Panc1 (cell line): ENCODE results near the gene TAS2R1. TPM values are rescaled to one million over a fixed set of nuclear protein-coding genes. Genes with fewer than 3 reads are reported as not detected.

ENCODE experiments used
- ATAC-seq: fragments of 200-7000 bp; cut with Tn5 transposase; 2 replicates; pipeline ENCODE4 v1.9.1; 2020; ENCODE audit warnings: mild to moderate bottlenecking, moderate library complexity
- BruUV-seq: library from RNA; stranded (reverse); fragments of 400-500 nt; replicated peaks from 2 replicates; lab custom pipeline; 2021; lab: Mats Ljungman, UMichigan
- CTCF ChIA-PET: fragments of 300-600 bp; sonication (Branson Sonifier 250); formaldehyde crosslinking; loops from one replicate; lab custom pipeline; 2022; ENCODE audit warnings: antibody characterized with exemption; lab: Charles Lee
- POLR2A ChIA-PET: fragments of 300-600 bp; sonication (Branson Sonifier 250); formaldehyde crosslinking; loops from one replicate; lab custom pipeline; 2022; ENCODE audit warnings: antibody characterized with exemption; lab: Charles Lee
- DNase-seq: peaks from one replicate; pipeline ENCODE4 v3.0.0-alpha.2; 2010; ENCODE audit warnings: low read depth, low spot score
- H3K27ac ChIP-seq: 2 replicates; pipeline ENCODE4 v1.5.1; 2011; ENCODE audit warnings: mild to moderate bottlenecking, low read length, inconsistent platforms
- H3K27me3 ChIP-seq: fragments of 200-500 bp; sonication (Bioruptor generic); 2 replicates; pipeline ENCODE4 v1.6.0; 2014; ENCODE audit warnings: low read length, inconsistent platforms; ENCODE audit not compliant: control insufficient read depth, insufficient read depth
- H3K36me3 ChIP-seq: fragments of 200-500 bp; sonication (Bioruptor generic); 2 replicates; pipeline ENCODE4 v1.5.1; 2014; ENCODE audit warnings: inconsistent platforms, mild to moderate bottlenecking, low read length, moderate library complexity; ENCODE audit not compliant: control insufficient read depth, insufficient read depth
- H3K4me1 ChIP-seq: 2 replicates; pipeline ENCODE4 v1.5.1; 2011; ENCODE audit warnings: inconsistent platforms, mild to moderate bottlenecking, low read length, moderate library complexity; ENCODE audit not compliant: control insufficient read depth, insufficient read depth
- H3K4me3 ChIP-seq, 2 experiments: 2 replicates each; pipeline ENCODE4 v1.5.1; 2011 to 2012; ENCODE audit warnings: low read depth in 2 of 2, low read length in 2 of 2, mild to moderate bottlenecking in 2 of 2, inconsistent platforms in 1 of 2, moderate library complexity in 1 of 2
- H3K9me3 ChIP-seq: fragments of 200-500 bp; sonication (Bioruptor generic); 2 replicates; pipeline ENCODE4 v1.5.1; 2014; ENCODE audit warnings: low read depth, mild to moderate bottlenecking, inconsistent platforms, low read length, moderate library complexity; ENCODE audit not compliant: control insufficient read depth, insufficient read depth
- CTCF ChIP-seq: fragments of 450-650 bp; IDR thresholded peaks from 2 replicates; pipeline ENCODE4 v1.5.1; 2017; ENCODE audit warnings: mild to moderate bottlenecking
- POLR2AphosphoS5 ChIP-seq: IDR thresholded peaks from 2 replicates; pipeline ENCODE4 v1.6.1; 2012; ENCODE audit warnings: mild to moderate bottlenecking, low read depth, low read length, moderate library complexity
- REST ChIP-seq, 2 experiments: IDR thresholded peaks; 2 replicates each; pipeline ENCODE4 v1.6.1; 2011 to 2012; ENCODE audit warnings: low read depth in 2 of 2, control low read depth in 1 of 2, low read length in 1 of 2, mild to moderate bottlenecking in 1 of 2, moderate library complexity in 1 of 2; ENCODE audit not compliant: insufficient read depth in 1 of 2
- SIN3A ChIP-seq: IDR thresholded peaks from 2 replicates; pipeline ENCODE4 v1.6.1; 2012; ENCODE audit warnings: low read depth, mild to moderate bottlenecking, low read length, moderate library complexity, borderline replicate concordance; ENCODE audit not compliant: insufficient read depth
- TCF7L2 ChIP-seq: IDR thresholded peaks from 2 replicates; pipeline ENCODE4 v1.6.1; 2011; ENCODE audit warnings: mild to moderate bottlenecking, low read depth, low read length, inconsistent platforms
- in situ Hi-C: cut with HindIII; loops from 2 replicates; pipeline ENCODE4 v1.10.0; 2016; ENCODE audit warnings: low sequenced_read_pairs, low pct_unique_long_range_greater_than_20kb
- intact Hi-C: fragments of 100-400 bp; cut with micrococcal nuclease; formaldehyde crosslinking; loops from one replicate; pipeline ENCODE4 v1.10.0; 2022; ENCODE audit not compliant: unreplicated experiment
- total RNA-seq: library from RNA; stranded (reverse); gene quantifications from one replicate; pipeline ENCODE4 v1.2.1, GENCODE V29; 2021; ENCODE audit not compliant: unreplicated experiment

The TAS2R1 gene
- total RNA-seq, 1 experiment from 2014 or later, result not detected

GRCh38 chr5:9667906-9668305 is 37.8 kb upstream of the TAS2R1 start:
- ChIA-PET CTCF (no interaction called here), POLR2A (no interaction called here)
- in situ Hi-C loops (no loop called here), intact Hi-C loops (no loop called here)
- Histone ChIP-seq H3K4me3 (no peak overlapping the region), H3K4me1 (no peaks in the 10 kb centered on the region), H3K27me3 (no peaks in the 10 kb centered on the region), H3K36me3 (no peaks in the 10 kb centered on the region), H3K9me3 (no peaks in the 10 kb centered on the region), H3K27ac (no peak overlapping the region)
- DNase-seq (no peak), ATAC-seq (no peak)
- no TSS peak for BruUV-seq
- TF ChIP-seq SIN3A, result no peak
- no peak for TF ChIP-seq TCF7L2
- no peak for TF ChIP-seq REST (IDR thresholded peaks at IDR 0.05; ENCODE audit: insufficient read depth in 1 of 2, low read depth in 2 of 2, low read length in 1 of 2)
- TF ChIP-seq POLR2AphosphoS5, result no peak
- TF ChIP-seq CTCF, result no peak

- H3K4me3 ChIP-seq, result no peak overlapping the region
- no peaks in the 10 kb centered on the region for H3K36me3 ChIP-seq
- no TSS peak for BruUV-seq
- no peaks in the 10 kb centered on the region for H3K4me1 ChIP-seq
- no peak for TF ChIP-seq SIN3A
- TF ChIP-seq POLR2AphosphoS5, result no peak
- TF ChIP-seq CTCF, result no peak
- TF ChIP-seq TCF7L2, result no peak
- TF ChIP-seq REST (IDR thresholded peaks at IDR 0.05; ENCODE audit: insufficient read depth in 1 of 2, low read depth in 2 of 2, low read length in 1 of 2), result no peak
- H3K27me3 ChIP-seq, result no peaks in the 10 kb centered on the region
- ChIA-PET CTCF (no interaction called here), POLR2A (no interaction called here)
- intact Hi-C loops, result no loop called here
- no peak overlapping the region for H3K27ac ChIP-seq
- in situ Hi-C loops, result no loop called here
- no peaks in the 10 kb centered on the region for H3K9me3 ChIP-seq
- ATAC-seq (no peak), DNase-seq (no peak)
These were observed 33.7 kb upstream of the TAS2R1 start for GRCh38 chr5:9663891-9664290.
